GM19395 (cell line): Measurements from ENCODE around the gene AMACR.

Experiments used
- ATAC-seq: cut with Tn5 transposase; IDR thresholded peaks from one replicate; pipeline ENCODE4 v1.9.1; 2021; ENCODE audit warnings: mild to moderate bottlenecking, moderate library complexity; ENCODE audit not compliant: unreplicated experiment

Gene AMACR

DNA sequence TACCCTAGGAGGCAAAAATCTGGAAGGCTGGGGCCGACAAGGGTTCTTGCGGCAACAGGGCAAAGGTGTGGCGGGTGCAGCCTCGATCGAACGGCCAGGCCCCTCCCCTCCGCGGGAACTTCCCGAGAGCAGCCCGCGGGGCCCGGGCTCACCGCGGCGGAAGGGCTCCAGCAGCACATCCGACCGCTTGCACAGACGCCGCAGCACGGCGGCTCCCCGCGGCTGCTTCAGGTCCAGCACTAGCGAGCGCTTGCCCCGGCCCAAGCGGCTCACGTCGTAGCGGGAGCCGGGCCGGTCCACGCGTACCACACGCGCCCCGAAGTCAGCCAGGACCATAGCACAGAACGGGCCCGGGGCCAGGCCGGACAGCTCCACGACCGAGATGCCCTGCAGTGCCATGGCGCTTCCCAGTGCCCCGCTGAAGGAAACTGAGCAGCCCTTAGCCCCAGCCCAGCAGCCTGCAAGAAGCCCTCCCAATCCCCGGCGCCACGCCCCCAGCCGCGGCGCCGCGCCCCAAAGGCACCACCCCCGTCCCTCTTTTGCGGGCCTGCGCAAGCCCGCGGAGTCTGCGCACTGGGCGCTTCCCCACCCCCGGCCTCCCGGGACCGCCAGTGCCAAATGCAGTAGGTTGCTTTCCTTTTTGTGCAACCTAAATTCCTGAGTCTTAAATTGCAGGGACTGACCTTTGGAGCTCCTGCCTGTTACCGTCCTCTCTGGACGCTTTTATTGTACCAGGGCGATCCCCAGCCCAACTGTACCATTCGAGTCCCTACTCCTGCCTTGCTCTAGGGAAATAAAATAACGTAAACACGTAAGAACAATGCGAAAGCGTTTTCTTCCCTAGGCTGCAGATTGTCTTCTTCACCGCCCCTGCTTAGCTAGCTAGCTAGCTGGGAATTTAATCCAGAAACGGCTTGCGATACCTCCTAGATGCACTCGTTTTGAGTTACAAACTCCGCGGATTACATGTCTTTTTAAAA, at the start of gene AMACR:
TSS of gene AMACR (minus strand) at position 430 of the 980 bp plus-strand sequence. CDS start at position 399, 31 bp downstream.
- peak; percentile 95 for ATAC-seq

DNA sequence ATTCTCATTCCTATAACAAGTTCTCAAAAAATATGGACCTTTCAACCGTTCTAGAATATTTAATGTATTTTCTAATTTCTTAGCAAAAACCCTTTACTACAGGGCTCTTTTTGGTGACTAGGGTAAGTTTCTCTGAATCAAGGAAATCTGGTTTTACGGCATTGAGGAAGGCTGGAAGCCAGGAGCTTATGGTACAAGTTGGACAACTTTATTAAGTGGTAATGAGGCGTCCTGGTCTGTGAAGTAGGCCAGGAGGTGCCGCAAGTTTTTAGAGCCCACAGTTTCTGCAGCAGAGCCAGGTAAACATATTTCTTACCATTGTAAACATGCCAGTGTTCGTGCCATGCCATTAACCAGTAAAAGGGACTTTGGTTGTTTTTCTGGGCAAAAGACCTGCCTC, 49.7 kb upstream of the AMACR start:
- ATAC-seq: no peak

DNA sequence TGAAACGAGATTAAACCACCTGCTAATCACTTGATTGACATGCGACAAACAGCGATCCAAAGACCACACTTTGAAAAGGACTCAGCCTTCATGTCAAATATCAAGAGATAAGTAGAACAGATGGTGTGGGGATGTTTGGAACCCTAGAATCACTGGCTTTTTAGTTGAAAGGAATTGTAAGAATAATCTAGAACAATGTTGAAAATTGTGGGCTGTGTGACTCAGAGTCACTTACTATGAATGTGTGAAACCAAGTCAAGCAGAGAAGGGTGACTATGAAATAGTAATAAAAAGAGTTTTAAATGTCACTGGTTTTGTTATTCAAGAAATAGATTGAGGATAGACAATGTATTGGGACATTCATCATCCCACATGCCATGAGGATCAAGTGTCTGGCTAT, 49.3 kb upstream of the AMACR start:
- ATAC-seq: no peak

DNA sequence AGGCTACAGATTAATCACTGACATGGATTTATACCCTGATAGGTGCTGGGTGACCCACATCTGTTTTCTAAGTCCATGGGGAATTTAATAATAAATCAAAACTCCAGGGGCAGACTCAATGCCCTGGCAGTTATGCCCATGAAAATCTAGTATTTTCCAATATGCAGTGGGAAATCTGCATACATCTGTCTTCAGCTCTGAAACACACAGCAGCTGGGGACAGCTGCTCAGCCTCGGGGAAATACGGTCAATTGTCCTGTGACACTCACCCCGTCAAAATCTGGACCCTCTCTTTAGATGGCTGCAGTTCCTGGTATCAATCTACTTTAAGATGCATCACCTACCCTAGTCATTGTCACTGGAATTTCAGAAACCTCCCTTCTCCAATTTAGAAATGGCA, 47.8 kb upstream of the AMACR start:
- ATAC-seq: no peak

DNA sequence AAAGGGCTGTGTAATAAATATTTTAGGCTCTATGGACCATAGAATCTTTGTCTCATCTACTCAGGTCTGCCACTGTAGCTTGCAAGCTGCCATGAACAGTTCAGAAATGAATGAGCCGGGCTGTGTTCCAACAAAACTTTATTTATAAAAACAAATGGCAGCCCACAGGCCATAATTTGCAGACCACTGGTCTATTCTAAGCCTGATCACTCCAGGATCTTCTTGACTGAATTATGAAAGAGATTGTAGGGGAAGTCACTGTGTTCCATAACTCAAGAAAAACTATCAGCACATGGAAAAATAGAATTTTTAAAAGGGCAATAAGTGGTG, 46.5 kb upstream of the AMACR start:
- no peak for ATAC-seq

DNA sequence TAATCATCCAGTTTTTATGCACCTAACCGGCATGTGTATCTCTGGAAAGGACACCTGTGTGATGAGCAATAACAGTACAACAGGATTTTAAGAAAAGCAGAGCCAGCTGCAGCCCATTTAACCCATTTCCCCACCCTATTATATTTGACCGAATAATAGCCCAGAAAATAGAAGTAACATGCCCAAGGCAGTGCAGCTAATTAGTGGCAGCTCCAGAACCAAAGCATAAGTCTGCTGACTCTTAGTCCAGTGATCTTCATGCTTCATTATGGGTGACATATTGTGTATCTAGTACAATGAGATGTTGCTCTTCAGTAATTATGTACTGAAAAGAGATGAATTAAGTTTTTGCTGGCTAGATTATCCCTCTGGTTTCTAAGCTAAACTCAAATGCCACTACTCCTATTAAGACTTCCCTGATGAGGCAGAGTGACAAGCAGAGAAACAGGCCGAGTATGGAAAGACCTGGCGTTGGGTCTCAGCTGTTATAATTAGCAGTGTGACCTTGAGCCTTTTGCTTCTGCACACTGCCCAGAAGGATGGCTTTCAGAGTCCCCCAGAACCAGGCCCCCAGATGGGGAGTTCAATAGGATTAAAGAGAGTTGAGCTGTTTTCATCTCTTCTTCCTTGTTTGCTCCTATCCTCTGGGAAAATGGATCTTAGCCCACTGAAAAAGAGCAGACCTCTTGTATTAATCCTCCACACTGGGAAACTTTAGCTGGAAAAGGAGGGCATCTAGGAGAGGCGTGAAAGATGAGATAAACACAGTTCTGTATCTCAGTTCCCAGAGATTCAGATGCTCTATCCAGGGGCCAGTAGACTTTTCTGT, 45.9 kb upstream of the AMACR start:
- ATAC-seq: no peak

DNA sequence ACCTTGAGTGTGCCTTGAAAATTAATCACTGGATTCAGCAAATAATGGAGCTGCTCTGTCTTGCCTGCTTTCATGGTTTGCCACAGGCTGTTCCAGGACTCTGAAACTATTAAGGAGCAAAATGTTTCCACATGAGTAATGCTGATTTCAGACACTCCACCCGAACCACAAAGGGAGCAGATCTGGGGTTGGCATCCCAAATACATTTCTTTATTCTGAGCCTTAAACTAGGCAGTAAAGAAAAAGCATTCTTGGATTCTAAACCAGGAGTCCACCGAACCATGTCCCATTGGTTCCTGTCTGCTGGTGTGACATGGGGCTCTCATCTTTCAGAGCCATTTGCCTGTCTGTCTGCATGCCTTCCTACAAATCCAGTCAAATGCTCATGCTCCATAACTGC, 45.3 kb upstream of the AMACR start:
- ATAC-seq: no peak

DNA sequence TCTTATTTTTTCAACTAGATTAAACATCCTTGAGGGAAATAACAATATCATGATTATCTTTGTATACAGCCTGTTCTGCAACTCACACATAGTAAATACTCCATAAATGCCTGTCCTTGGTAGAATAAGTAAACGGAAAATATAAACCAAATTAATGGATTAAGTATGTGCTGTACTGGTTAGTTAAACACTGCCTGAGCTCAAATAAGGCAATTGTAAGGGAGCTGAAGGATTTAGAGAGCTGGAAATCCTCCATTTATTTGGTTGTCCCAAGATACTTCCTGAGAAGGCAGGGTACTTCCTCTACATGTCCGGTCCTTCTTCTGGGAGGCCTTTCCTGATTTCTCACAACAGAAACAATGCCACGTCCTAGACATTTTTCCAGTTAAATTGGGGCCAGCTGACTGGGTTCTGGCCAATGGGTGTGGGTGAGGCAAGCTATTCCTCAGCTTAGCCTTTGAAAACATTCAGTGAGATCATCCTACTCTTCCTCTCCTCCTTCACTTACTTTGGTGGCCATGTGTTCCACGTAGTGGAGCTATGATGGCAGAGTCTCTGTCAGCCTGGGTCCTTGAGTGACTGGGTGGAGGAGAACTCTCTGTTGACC, 43.6 kb upstream of the AMACR start:
- no peak for ATAC-seq

DNA sequence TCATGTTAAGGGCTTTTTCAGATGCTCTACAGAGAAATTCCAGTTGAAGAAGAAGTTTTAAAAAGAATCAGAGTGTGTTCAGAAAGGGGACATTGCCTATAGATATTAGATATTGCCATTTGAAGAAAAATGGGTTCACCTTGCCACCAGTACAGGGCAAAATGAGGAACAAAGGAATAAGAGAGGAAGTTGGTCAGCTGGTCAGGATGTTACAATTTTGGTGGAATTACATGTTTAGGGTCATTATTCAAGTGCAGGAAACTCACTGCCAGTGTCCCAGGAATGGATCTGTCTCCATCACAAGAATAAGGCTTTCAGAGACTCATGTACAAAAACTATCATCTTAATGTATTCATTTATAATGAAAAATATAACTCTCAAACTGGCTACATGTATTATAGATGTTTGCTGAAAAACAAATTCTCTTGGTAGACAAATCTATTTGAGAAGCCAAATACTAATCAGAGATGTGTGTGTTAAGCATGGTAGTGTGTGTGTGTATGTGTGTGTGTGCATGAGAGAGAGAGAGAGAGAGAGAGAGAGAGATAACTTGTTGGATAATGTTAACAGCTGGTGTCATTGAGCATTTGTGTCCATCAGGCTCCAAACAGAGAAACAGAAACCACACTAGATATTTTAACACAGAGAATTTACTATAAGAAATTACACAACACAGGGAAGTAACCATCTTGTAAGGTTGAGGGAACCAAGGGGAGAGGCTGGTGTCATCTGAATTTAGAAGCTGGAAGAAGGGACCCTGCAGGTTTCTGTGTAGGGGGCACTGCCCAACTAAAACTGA, 40.1 kb upstream of the AMACR start:
- no peak for ATAC-seq

DNA sequence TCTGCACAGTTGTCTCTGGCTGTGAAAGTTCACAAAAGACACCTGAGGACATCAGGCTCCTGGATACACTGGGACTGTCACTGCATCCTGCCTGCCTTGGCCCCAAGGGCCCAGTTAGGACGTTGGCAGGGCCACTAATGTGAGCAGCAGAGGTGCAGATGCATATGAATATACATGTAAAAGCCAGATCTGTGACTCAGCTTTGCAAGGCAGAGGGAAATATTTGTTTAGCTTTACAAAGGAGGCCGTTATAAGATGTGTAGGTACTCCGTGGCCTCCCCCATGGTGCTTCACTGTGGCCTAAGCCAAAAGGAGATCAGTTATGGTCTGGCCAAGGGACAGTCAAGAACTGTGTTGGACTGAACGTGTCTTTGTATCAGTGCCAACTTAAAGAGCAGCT, 39.3 kb upstream of the AMACR start:
- ATAC-seq: no peak

DNA sequence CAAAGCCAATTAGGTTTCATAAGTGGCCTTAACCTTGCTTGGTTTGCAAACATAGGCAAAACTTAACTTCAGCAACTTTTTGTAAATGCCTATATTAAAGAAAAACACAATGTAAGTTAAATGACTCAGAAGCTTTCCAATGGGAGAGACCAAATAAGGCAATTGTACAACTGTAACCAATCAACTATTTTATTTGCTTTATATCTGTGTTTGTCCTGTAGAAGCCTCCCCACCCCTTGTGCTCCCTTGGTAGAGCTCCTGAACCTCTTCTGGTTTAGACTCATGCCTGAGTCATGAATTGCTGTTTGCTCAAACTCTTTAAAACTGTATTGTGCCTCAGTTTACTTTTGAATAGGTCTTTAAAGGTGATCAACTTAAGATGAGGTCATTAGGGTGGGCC, 38.1 kb upstream of the AMACR start:
- ATAC-seq: no peak

DNA sequence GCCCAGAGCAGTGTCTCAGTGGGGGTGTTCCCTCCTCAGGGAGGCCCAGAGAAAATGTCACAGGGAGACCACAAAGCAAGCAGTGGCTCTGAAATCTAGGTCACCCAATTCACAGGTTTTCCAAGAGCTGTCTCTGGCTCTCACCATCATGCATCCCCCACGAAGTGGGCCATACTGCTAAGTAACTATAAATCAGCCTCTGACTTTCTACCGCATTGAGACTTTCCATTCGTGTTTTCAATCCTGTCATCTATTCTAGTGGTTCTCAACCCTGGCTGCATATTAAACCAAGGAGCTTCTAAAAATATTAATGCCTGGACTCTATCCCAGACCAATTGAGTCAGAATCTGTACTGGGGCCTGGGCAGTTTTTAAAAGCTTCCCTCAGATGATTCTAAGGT, 37.2 kb upstream of the AMACR start:
- no peak for ATAC-seq

DNA sequence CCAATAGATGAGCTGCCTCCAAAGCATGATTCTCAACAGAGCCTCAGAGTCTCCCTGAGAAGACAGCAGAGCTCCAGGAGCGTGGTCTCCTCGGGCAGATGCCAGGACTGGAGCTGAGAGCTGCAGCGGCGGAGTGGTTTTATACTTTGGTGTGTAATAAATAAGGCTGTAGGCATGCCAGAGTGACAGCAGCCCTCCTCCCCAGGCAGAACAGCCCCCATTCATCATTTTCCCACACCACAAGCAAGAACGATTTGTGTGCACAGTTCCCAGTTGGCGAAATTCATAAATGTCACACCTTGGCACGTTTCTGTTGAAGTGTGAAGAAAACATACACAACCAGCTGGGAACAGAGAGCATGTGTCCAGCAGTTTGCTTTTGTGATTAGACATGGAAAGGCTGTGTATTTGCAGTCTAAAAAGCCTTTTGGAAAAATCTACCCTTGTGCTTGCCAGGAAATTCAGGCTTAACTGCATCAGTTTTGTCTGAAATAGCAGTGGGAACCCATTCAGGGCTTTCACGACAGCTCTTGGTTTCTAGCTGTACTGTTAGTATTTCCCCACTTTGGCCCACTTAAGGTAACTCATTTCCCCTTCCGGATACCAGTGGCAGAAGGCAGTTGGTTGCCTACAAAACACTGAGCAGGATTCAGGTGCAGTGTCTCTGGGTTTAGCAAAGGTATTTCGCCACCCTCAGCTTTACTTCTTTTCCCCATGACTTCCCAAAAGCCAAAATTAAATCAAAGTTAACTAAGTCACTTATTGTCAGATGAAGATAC, 35.4 kb upstream of the AMACR start, which contains the start of gene C1QTNF3:
TSS of gene C1QTNF3 (minus strand) at position 115 of the 778 bp plus-strand sequence. CDS start at position 27, 88 bp downstream.
- ATAC-seq: no peak

DNA sequence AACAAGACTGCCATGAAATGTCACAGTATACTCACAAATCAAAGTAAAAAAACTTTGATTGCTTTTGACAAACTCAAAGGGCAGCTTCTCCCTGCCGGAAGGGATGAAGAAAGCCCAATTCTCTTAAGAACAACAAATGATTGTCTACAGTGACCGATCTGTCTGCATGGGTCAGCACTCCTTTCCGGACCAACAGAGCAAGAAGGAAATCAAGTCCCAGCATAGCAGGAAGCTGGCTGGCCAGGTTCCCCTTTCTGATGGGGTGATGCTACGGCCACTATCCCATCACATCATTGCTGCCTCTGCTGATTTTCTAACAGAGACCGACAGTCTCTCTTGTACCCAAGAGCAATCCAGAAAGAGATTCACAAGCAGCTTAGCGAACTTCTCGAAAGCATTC, 34.5 kb upstream of the AMACR start:
- ATAC-seq: no peak

DNA sequence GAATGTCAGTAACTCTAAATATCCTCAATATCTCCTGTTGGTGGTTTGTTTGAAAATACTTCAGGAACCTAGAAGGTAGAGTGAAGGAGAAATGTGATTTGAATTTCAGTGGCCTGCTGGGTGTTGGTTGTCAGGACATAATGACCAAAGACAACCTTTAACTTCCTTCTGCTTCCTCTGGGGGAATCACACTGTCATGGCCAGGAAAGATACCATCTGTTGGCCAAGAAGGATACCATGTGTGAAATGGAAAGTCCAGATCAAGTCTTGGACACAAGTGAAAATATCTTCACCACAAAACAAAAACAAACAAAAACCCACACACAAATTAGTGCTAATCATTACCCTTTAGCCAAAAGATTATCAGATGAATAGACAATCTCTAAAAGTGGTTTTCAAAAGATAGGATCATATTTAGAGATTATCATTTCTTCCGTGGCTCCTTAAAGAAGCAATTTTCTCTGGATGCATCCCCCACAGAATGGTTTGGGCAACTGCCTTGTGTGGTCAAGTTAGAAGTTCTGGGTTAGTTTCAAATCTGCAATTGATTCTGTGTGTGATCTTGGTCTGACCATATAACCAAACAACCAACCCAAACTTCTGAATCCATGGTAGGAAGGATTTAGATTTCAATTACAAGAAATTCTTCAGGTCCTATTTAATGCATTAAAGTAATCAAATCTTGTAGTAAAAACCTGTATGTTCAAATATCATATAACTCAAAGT, 33.6 kb upstream of the AMACR start:
- no peak for ATAC-seq

DNA sequence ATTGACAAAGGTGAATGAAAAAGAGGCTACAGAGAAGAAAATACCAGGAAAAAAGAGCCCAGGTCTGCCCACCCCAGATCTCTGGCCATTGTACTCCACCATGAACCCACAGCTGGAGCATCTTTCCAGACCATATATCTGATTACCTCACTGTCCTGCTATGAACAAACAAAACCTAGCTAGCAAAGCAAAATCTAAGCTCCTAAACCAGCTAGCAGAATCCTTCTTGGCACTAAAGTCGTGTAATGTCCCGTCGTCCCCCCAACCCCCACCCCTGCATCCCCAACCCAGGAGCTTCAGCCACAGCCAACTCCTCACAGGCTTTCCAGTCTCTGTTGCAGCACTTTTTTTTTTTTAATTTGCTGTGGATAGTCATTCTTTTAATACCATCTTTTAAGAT, 32.6 kb upstream of the AMACR start:
- ATAC-seq: no peak

DNA sequence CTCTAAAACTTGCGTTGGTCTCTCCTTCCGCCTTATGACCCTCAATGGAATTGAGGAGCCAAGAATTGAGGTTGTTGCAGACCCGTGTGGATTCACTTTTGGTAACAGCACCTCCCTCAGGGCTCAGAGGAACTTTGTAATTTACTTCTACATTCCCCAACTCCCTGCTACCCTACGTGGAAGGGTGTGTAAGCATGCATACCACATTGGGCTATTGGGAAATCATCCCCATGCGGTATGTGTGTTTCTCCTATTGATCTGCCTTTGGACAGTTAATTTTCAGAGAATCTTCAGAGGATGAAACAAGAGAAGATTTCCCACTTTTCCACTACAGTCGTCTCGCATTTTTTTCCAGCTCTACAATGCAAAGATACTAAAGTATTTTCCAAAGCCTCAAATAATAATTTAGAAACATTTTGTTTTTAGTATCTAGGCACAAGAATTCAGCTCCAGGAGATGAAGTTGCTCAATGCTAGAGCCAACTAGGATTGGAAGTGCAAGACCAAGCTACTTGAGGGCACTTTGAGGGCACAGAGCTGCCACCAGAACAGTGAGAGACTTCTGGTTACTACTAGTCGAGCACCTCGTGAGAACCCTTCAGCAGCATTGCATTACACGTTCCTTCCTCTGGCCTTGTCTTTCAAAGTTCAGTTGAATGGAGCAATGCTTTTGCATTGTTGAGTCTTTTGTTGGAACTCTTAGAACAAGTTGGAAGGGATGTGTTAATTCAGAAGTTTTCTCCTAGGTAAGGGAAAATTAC, 31.7 kb upstream of the AMACR start:
- no peak for ATAC-seq

DNA sequence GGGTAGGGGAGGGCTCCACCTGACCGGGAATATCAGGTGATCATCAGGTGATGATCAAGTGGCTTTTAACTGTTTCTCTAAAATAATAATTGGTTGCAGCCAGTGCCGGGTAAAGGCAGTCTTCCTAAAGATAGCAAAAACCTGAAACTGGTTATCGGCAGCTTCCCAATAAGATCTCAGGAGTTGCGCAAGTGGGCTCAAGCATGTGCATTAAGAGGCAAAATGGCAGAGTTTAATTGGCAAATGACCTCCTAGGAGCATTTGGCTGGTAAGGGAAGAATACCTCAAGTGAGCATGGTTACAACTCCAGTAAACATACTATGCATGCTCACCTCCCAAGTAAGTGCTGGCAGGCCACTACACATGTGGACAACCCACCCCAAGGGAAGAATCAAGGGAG, 31.0 kb upstream of the AMACR start:
- ATAC-seq: no peak

DNA sequence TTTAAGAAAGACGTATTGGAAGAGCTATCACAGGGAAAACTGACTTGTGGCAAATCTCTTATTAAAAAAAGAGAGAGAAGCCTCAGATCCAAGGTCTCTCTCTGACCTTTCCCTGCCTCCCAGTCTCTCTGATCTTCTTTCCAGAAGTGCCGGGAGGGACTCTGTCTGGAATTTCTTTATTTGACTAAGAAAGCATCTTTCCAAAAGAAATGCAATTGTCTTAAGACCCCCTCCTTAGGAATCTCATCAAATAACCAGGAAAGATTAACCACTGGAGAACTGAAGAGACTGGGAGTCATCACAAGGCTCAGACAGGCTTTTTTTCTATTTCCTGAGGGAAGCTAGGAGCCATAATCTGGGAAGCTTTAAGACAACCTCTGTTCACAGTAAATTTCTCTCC, 30.5 kb upstream of the AMACR start:
- ATAC-seq: no peak
